D721Med (cell line): Measurements from ENCODE around the gene ADAM17.

ENCODE experiments used
- DNase-seq: peaks from one replicate; pipeline ENCODE4 v3.0.0; 2011; ENCODE audit warnings: low spot score; ENCODE audit not compliant: insufficient read length
- FAIRE-seq: peaks from 2 replicates; lab custom pipeline; 2011; peaks lifted over from hg19 to GRCh38; lab: Jason Lieb, UNC
- CTCF ChIP-seq: IDR thresholded peaks from 2 replicates; pipeline ENCODE4 v1.5.1; 2012; ENCODE audit warnings: mild to moderate bottlenecking, control low read depth; ENCODE audit not compliant: insufficient read depth; ENCODE audit errors: missing control alignments

ADAM17 gene

DNA sequence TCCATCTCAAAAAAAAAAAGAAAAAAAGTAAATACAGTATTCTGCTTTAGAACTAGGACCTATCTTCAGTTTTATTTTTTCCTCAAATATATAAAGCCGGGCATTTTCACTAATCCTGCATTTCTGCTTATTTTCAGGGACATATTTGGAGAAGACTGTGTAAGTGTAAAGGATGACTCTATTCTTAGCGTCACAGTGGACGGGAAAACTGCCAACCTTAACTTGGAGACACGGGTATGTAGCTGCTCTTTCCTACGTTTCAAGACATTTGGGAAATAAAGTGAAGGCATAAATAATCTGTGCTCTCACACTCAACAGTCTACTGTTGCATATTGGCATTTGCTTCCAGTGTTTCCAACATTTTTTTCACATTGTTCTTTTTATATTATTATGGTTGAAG lies 84.4 kb downstream of the ADAM17 start:
- TF ChIP-seq CTCF = no peak
- DNase-seq = no peak
- no peak for FAIRE-seq

DNA sequence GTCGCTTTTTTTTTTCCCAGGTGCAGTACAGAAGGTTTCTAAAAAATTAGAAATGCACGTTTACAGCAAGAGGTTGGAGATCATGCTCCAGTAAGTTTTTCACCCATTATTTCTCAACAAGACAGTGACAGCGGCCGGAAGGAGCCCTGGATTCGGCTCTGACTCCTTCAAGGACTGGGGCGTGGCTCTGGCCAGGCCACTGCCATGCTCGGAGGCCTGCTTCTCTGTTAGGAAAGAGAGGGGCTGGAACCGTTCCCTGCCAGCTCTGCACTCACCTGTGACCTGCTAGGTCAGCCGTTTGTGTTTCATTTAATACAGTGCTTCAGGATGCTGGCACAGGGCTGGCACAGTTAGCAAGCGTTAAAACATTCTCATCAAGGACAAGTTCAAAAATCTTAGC lies 87.9 kb downstream of the ADAM17 start:
- TF ChIP-seq CTCF = no peak
- DNase-seq (no peak), FAIRE-seq (no peak)

DNA sequence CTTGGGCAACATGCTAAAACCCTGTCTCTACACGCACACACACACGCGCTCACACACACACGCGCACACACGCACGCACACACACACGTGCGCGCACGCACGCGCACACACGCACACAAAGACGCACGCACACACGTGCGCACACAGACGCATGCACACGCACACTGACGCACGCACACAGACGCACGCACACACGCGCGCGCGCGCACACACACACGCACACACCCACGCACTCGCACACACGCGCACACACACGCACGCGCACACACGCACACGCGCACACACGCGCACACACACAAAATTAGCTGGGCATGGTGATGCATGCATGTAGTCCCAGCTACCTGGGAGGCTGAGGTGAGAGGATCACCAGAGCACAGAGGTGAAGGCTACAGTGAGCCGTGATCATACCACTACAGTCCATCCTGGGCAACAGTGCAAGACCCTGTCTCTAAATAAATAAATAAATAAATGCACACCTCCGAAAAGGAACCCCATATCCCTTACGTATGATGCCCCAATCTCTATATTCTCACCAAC lies 89.4 kb downstream of the ADAM17 start:
- no peak for TF ChIP-seq CTCF
- FAIRE-seq (no peak), DNase-seq (no peak)

- no peak for TF ChIP-seq CTCF
- FAIRE-seq (no peak), DNase-seq (no peak)
Measured at GRCh38 chr2:9465170-9465569, 90.5 kb downstream of the ADAM17 start.

GRCh38 chr2:9463698-9464034 lies 92.0 kb downstream of the ADAM17 start:
- DNase-seq (no peak), FAIRE-seq (no peak)
- TF ChIP-seq CTCF = no peak

- FAIRE-seq (no peak), DNase-seq (no peak)
- TF ChIP-seq CTCF = no peak
Measured at GRCh38 chr2:9462886-9463697, 92.5 kb downstream of the ADAM17 start.

- FAIRE-seq (no peak), DNase-seq (no peak)
- TF ChIP-seq CTCF = no peak
Measured at GRCh38 chr2:9462313-9462712, 93.3 kb downstream of the ADAM17 start.
